NCI-H187 treated with DMSO at 0.1 percent for 48 hours (cell line): ENCODE results near the gene UQCC2.
A peak's percentile ranks its signal among the peaks of the same experiment; 100 is the strongest.

Experiments
- DNase-seq: peaks from one replicate; lab custom pipeline; 2025; lab: John Stamatoyannopoulos, UW

Gene UQCC2

GRCh38 chr6:33725222-33725621 lies 13.7 kb upstream of the UQCC2 start:
- no peak for DNase-seq

DNA sequence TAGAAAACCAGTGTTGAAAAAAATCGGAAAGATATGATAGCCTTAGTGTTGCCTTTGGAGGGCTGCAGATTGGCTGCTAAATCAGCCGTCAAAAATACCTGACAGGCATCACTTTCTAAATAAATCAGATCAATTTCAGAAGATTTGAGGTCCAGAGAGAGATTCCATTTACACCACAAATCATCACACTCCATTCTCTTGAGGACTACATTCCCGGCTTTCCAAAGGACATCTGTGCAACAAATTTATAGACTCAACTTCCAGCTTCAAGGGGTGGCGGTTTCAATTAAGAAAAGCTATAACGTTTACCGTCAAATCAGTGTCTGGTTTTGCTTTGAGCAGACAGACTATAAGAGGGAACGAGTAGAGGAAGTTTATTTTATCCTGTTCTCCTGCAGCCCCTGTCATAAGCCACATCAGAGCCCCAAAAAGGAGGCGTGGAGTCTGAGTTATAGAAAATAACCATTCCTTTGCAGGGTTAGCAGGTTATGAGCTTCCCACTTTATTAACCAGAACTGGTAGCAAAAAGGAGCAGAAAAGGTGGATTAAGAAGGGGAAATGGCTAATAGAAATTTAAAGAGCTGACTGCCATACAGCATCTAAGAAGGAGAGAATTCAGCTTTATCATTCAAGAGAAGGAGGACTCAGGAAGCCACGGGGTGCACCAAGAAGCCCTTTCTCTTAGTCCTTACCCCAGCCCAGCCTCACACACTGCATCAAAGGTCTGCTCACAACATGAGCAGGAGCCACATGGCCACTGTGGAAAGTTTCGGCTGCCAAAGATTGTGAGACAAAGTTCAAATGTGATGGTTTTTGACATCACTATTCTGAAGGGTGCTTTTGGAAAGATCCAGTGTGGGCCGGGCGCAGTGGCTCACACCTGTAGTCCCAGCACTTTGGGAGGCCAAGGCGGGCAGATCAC lies 12.9 kb upstream of the UQCC2 start:
- no peak for DNase-seq

GRCh38 chr6:33723371-33724085 lies 12.0 kb upstream of the UQCC2 start:
- no peak for DNase-seq

- no peak for DNase-seq
Observed at GRCh38 chr6:33722103-33722623, 10.7 kb upstream of the UQCC2 start.

DNA sequence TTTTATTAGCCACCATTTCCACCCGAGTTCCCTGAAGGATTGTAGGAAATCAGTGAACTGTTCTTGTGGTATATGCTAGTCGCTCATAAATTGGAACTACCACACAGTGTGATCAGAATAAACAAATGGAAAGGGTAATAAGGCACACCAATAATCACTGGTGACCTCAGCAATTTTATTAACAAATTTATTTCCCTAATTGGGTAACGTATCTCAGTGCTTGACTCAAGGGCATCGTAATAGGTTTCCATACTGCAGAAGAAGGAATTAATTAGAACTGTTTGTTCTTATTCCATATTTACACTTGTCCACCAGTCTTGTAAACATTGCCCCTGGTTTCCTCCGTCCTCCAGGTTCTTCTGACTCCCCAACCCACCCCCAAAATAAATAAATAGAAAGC lies 10.0 kb upstream of the UQCC2 start:
- no peak for DNase-seq

DNA sequence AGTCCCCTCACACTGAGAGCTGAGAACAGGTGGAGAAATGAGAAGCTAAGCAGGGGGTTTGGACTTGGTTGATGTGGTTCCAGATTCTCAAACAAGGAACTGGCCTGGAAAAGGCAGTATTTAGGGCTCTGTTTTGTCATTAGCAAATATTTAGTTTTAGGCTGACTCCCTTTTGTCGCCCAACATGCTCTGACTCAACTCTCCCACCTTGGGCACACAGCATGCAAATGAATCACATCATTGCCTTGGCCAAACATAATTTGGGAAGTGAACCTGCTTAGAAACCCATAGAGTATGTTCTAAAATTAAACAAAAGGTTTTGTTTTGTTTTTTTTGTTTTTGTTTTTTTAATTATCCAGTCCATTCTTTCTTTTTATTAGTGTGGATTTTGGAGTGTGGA lies 9.5 kb upstream of the UQCC2 start:
- DNase-seq: no peak

DNA sequence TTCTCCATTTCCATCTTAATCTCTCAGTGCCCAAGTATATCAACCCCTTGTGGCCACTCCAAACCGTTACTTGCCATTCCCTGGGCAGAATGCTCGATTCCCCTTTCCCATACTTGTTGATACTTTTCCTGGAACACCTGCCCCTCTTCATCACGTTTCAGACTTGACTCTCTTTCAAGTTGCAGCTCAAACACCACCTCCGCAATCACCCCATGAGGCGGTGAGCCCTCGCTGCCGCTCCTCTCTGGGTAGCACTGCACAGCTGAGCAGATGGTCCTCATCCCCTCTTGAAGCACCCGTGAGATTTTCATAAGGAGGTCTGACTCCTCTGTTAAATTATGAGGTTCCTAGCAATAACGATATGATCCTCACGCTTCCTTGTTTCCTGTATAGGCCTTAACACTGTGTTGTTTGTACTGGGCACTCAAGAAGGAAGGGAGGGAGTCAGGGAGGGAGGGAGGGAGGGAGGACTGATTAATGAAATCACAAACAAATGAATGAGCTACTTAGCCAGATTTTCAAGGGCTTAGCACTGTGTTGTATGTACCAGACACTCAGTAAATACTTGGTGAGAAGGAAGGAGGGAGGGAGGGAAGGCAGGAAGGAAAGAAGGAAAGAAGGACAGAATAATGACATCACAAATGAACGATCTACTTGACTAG lies 8.0 kb upstream of the UQCC2 start:
- DNase-seq: peak; percentile 83

DNA sequence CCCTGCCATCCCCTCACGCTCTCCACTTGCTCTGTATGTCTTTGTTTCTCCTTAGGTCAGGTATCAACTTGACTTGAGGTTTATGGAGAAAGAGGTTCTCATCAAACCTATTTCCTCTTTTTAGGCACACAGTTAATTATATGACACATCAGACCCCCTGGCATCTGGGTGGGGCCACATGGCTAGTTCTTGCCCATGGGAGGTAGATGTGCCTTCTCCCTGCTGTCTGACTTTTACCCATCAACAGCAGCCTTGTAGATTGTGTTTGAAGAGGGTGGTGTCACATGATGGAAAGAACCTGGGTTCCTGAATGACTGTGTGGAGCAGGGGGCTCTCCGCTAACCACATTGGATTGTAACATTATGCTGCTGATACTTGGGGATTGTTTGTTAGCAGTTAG lies 7.2 kb upstream of the UQCC2 start:
- DNase-seq: no peak

GRCh38 chr6:33717934-33718455 lies 6.5 kb upstream of the UQCC2 start:
- no peak for DNase-seq

DNA sequence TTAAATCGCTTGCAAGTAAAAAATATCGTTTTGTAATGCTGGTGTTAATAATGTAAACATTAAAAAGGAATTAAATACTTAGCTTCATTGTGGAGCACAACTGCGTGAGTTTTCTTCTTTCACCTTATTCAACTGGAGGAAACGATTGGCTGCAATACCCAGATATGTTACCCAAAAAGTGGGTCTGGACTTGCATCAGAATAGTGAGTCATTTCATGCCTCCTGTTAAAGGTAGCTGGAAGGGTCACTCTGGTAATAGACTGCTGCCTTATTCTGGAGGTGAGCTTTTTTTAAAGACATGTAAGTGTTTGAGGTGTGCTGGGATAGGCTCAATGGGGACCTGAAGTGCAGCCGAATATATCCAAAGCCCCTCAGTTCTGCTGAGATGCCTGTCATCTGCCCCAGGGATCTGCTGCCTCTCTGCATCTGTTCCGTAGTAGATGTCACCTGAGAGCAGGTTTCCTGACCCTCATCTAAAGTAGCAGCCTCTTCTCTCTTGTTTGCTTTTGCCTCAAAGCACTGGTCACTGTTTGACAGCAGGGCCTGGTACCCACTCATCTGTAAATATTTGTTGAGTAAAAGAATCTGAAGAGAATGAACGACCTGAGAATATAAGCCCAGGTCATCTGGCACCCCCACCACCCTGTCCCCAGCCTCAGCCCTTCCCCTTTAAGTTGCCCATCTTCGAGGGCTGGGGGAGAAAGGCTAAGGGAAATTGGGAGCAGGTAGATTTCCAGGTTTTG lies 5.6 kb upstream of the UQCC2 start:
- DNase-seq: no peak

DNA sequence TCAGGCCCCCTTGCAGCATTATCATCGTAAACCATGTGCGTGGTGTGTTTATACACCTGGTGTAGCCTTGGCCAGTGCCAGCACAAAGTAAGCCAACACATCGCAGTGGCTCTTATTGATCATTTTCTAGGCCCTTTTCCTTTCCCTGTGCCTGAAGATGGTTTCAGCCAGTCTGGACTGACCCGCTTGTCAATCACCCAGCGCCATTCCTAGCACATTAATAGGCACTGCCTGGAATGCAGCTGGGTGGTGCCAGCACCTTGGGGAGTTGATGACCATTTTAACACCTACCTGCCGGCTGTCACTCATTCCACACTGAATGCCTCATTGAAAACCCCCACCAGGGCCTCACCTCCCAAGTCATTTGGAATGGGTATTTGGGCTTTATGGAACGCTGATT lies 4.9 kb upstream of the UQCC2 start:
- DNase-seq: no peak

DNA sequence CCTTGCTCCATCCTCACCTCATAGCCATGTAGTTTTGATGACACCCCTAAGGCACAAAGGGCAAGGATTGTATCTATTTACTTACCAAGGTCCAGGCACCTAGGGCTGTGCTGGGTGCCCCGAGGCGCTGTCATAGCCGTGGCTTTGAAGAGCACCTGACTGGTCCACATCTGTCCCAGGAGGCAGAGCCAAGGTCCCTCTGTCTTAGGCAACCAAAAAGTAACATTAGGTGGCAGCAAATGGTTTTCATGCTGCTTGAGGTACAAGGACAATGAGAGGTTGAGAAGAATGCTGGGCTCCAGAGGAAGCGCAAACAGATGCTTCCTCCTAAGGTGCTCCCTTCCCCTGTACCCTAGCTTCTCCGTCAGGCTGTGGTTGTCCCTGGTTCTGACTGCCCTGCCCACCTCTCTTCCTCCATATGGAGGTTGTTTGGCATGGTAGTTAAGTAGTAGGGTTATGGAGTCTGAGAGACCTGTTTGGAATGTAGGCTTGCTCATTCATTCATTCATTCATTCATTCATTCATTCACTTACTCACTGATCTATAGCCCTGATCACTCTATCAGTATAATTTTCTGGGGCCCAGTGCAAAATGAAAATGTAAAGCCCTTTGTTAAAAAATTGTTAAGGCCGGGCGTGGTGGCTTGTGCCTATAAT lies 3.0 kb upstream of the UQCC2 start:
- no peak for DNase-seq

- no peak for DNase-seq
Observed at GRCh38 chr6:33713786-33714185, 2.3 kb upstream of the UQCC2 start.

DNA sequence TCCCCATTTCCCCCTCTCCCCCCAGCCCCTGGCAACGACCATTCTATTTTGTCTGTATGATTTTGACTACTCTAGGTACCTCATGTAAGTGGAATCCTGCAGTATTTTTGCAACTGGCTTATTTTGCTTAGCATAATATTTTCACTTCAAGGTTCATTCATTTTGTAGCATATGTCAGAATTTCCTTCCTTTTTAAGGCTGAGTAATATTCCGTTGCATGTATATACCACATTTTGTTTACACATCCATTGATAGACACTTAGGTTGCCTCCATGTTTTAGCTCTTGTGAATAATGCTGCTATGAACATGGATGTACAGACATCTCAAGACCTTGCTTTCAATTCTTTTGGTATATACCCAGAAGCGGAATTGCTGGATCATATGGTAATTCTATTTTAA lies 1.4 kb upstream of the UQCC2 start:
- no peak for DNase-seq

DNA sequence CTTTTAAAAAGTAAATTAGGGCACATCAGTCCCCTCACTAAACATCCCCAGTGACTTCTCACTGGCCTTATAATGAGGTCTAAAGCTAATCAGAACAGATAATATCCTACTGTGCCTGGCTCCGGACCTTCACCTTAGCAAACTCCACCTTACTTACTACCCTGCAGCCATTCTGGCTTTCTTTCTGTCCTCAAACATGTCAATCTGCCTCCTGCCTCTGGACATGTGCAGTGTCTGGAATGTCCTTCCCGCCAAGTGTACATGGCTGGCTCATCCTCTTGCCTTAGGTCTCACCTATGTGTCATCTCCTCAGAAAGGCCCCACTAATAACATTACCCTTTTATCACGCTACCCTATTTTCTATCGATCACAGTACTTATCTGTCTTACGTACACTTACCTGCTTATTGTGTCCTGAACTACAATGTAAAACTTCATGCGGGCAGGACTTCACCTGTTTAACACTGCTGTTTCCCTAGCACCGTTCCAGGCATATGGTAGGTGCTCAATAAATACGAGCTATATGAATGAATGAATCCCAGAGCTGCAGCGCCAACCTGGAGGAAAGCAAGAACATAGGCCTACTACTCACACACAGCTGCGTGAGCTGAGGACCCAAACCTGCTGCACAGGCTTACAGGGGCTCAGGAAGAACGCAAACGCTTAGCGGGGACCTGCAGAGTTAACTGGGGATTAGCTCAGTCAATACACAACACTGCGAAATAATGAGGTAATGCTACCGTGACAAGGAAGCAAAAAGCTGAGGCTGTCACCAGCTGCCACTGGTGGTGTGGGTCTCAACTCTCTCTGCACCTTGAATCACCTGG lies 991 bp downstream of the UQCC2 start:
- DNase-seq: no peak

- DNase-seq: no peak
Observed at GRCh38 chr6:33709605-33710295, 1.8 kb downstream of the UQCC2 start.

GRCh38 chr6:33708516-33709204 lies 2.8 kb downstream of the UQCC2 start:
- DNase-seq: peak; percentile 62

DNA sequence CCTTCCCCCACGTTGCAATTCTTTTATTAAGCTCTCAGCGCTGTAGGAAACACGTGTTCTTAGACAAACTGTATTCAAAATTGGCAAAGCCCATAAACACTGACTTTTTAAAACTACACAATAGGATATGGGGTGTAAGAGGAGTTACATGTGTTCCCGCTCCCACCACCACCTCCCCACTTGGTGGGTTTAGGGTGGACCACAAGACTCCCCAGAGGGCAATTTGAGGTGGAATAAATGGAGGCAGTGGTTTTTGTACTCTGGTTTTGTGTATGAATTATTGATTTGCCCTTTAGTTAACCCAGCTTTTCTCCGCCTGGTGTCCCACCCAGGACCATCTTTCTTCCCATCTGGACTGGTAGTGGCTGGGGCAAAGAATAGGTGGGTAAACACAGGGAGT lies 3.7 kb downstream of the UQCC2 start:
- DNase-seq: peak; percentile 64
